ENCODE results near the gene PITX3. TPM values are rescaled to one million over a fixed set of nuclear protein-coding genes. Genes with fewer than 3 reads are reported as not detected.
A peak's percentile ranks its signal among the peaks of the same experiment; 100 is the strongest.

The PITX3 gene
- total and polyA plus RNA-seq, 9 of the 15 experiments (the other 6 are each of a cell fraction or from before 2014, with no cell fraction given): 0.30 to 0.98 (median 0.95) TPM; not detected in 6

GRCh38 chr10:102185272-102185671 lies 56.0 kb downstream of the PITX3 start (continued):
- TF ChIP-seq TRIM28 (IDR thresholded peaks at IDR 0.05): peak; percentile 81

DNA sequence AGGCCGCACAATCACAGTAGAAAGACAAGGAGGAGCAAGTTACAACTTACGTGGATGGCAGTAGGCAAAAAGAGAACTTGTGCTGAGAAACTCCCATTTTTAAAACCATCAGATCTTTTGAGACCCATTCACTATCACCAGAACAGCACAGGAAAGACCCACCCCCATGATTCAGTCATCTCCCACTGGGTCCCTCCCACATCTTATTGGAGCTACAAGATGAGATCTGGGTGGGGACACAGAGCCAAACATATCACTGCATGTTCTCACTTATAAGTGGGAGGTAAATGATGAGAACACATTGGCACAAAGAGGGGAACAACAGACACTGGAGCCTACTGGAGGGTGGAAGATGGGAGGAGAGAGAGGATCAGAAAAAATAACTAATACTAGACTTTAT lies 56.7 kb downstream of the PITX3 start:
- Histone ChIP-seq H2AFZ (ENCODE audit: low read depth, low read length) (no peak overlapping the region), H3K9me1 (ENCODE audit: control insufficient read depth, insufficient read depth, low read length) (no peaks in the 10 kb centered on the region), H3K27ac (ENCODE audit: extremely low read depth, low read depth, low read length) (no peak overlapping the region), H3K9me3 (replicated peaks; ENCODE audit: control insufficient read depth, insufficient read depth, low read depth, low read length) (no peaks in the 10 kb centered on the region; the same call in 1 of the 2 replicates), H3K4me2 (ENCODE audit: insufficient read depth, low read length) (no peak overlapping the region), H3K4me1 (replicated peaks in 1 of 2; ENCODE audit: control insufficient read depth in 2 of 2, insufficient read depth in 2 of 2, low read length in 2 of 2) (no peaks in the 10 kb centered on the region), H3K27me3 (ENCODE audit: control insufficient read depth in 2 of 2, insufficient read depth in 2 of 2, low read length in 2 of 2) (no peaks in the 10 kb centered on the region), H3K36me3 (ENCODE audit: control insufficient read depth, insufficient read depth, low read length) (no peaks in the 10 kb centered on the region), H3K9ac (ENCODE audit: insufficient read depth in 1 of 2, low read depth in 2 of 2, low read length in 2 of 2) (no peak overlapping the region), H3K79me2 (ENCODE audit: control insufficient read depth, insufficient read depth, low read length) (no peaks in the 10 kb centered on the region), H4K20me1 (replicated peaks; ENCODE audit: control insufficient read depth, insufficient read depth, low read length) (no peaks in the 10 kb centered on the region), H3K4me3 (no peak overlapping the region)
- 4% methylated on average over 2 of the region's 2 CpGs for WGBS (ENCODE audit: insufficient coverage, low coverage, missing lambda C conversion rate)
- no TSS peak for BruUV-seq (replicated peaks)
- no peak for ATAC-seq
- in situ Hi-C loops (cut with MboI): no loop called here
- intact Hi-C loops (cut with micrococcal nuclease): no loop called here
- DNase-seq (ENCODE audit: extremely low read depth in 1 of 4, low spot score in 3 of 4): no peak
- ChIA-PET POLR2A (no interaction called here), CTCF (ENCODE audit: low intra/inter-chr PET ratio) (no interaction called here)
- FAIRE-seq: no peak
- no peak for TF ChIP-seq CSDE1 (IDR thresholded peaks at IDR 0.05)
- no peak for TF ChIP-seq ZNF436 (CRISPR knock-in tag; IDR thresholded peaks at IDR 0.05)
- TF ChIP-seq RBFOX2 (IDR thresholded peaks at IDR 0.05; ENCODE audit: low read depth, low read length): no peak
- no peak for TF ChIP-seq SMAD3 (CRISPR knock-in tag; conservative IDR thresholded peaks at IDR 0.05)
- no peak for TF ChIP-seq BRD4 (IDR thresholded peaks at IDR 0.05)

Other genes starting within 250 kb of the PITX3 start
Only the 7 nearest of the 12 such genes appear.
- 12.7 and 17.6 TPM in 2 replicates for gene HPS6, start 176.2 kb downstream of the PITX3 start, total RNA-seq (2014; rRNA removed)
- 2.3 and 3.8 TPM in 2 replicates for gene HPS6, start 176.2 kb downstream of the PITX3 start, total RNA-seq (2014; rRNA removed; fragmentation: Illumina TruSeq; extraction: Trizol)
- 7.7 and 8.2 TPM in 2 replicates for gene HPS6, start 176.2 kb downstream of the PITX3 start, total RNA-seq (2015; rRNA removed; fragmentation: Illumina TruSeq; extraction: Trizol)
- gene HPS6, start 176.2 kb downstream of the PITX3 start, total RNA-seq (2021): 14.0 and 15.1 TPM in 2 replicates
- 2.7 and 3.0 TPM in 2 replicates for gene HPS6, start 176.2 kb downstream of the PITX3 start, polyA plus RNA-seq (2011; rRNA removed)
- gene HPS6, start 176.2 kb downstream of the PITX3 start, polyA plus RNA-seq (2014; fragmentation: Illumina TruSeq; extraction: Trizol): 4.5 and 6.4 TPM in 2 replicates
- gene HPS6, start 176.2 kb downstream of the PITX3 start, polyA plus RNA-seq (2014; fragmentation: Nextera tagmentation; extraction: Ambion mirVana): under 1 TPM; 0.45 to 0.55 TPM
- gene HPS6, start 176.2 kb downstream of the PITX3 start, polyA plus RNA-seq (2014; rRNA removed): 6.7 and 8.3 TPM in 2 replicates
- gene LDB1, start 121.1 kb downstream of the PITX3 start, total RNA-seq (2014; rRNA removed): 73.2 and 86.2 TPM in 2 replicates
- 46.5 and 57.1 TPM in 2 replicates for gene LDB1, start 121.1 kb downstream of the PITX3 start, total RNA-seq (2014; rRNA removed; fragmentation: Illumina TruSeq; extraction: Trizol)
- gene LDB1, start 121.1 kb downstream of the PITX3 start, total RNA-seq (2015; rRNA removed; fragmentation: Illumina TruSeq; extraction: Trizol): 105 and 107 TPM in 2 replicates
- gene LDB1, start 121.1 kb downstream of the PITX3 start, total RNA-seq (2021): 120 and 136 TPM in 2 replicates
- 137 and 167 TPM in 2 replicates for gene LDB1, start 121.1 kb downstream of the PITX3 start, polyA plus RNA-seq (2011; rRNA removed)
- 133 and 137 TPM in 2 replicates for gene LDB1, start 121.1 kb downstream of the PITX3 start, polyA plus RNA-seq (2014; fragmentation: Illumina TruSeq; extraction: Trizol)
- gene LDB1, start 121.1 kb downstream of the PITX3 start, polyA plus RNA-seq (2014; fragmentation: Nextera tagmentation; extraction: Ambion mirVana): 1 to 10 TPM; 1.9 TPM
- 111 and 117 TPM in 2 replicates for gene LDB1, start 121.1 kb downstream of the PITX3 start, polyA plus RNA-seq (2014; rRNA removed)
- 11.8 and 16.8 TPM in 2 replicates for gene PPRC1, start 108.5 kb downstream of the PITX3 start, total RNA-seq (2014; rRNA removed)
- 13.4 and 16.2 TPM in 2 replicates for gene PPRC1, start 108.5 kb downstream of the PITX3 start, total RNA-seq (2014; rRNA removed; fragmentation: Illumina TruSeq; extraction: Trizol)
- gene PPRC1, start 108.5 kb downstream of the PITX3 start, total RNA-seq (2015; rRNA removed; fragmentation: Illumina TruSeq; extraction: Trizol): 16.2 and 17.0 TPM in 2 replicates
- 43.1 and 44.0 TPM in 2 replicates for gene PPRC1, start 108.5 kb downstream of the PITX3 start, total RNA-seq (2021)
- gene PPRC1, start 108.5 kb downstream of the PITX3 start, polyA plus RNA-seq (2011; rRNA removed): 13.6 and 21.6 TPM in 2 replicates
- 44.0 and 47.1 TPM in 2 replicates for gene PPRC1, start 108.5 kb downstream of the PITX3 start, polyA plus RNA-seq (2014; fragmentation: Illumina TruSeq; extraction: Trizol)
- 1 to 10 TPM; 8.5 to 9.0 TPM for gene PPRC1, start 108.5 kb downstream of the PITX3 start, polyA plus RNA-seq (2014; fragmentation: Nextera tagmentation; extraction: Ambion mirVana)
- 24.1 and 27.4 TPM in 2 replicates for gene PPRC1, start 108.5 kb downstream of the PITX3 start, polyA plus RNA-seq (2014; rRNA removed)
- 165 TPM in 2 replicates for gene NOLC1, start 89.1 kb downstream of the PITX3 start, total RNA-seq (2014; rRNA removed)
- gene NOLC1, start 89.1 kb downstream of the PITX3 start, total RNA-seq (2014; rRNA removed; fragmentation: Illumina TruSeq; extraction: Trizol): 134 and 144 TPM in 2 replicates
- 130 and 142 TPM in 2 replicates for gene NOLC1, start 89.1 kb downstream of the PITX3 start, total RNA-seq (2015; rRNA removed; fragmentation: Illumina TruSeq; extraction: Trizol)
- 153 and 170 TPM in 2 replicates for gene NOLC1, start 89.1 kb downstream of the PITX3 start, total RNA-seq (2021)
- gene NOLC1, start 89.1 kb downstream of the PITX3 start, polyA plus RNA-seq (2011; rRNA removed): 133 and 201 TPM in 2 replicates
- gene NOLC1, start 89.1 kb downstream of the PITX3 start, polyA plus RNA-seq (2014; fragmentation: Illumina TruSeq; extraction: Trizol): 262 and 310 TPM in 2 replicates
- 100 to 1,000 TPM; 102 to 165 TPM for gene NOLC1, start 89.1 kb downstream of the PITX3 start, polyA plus RNA-seq (2014; fragmentation: Nextera tagmentation; extraction: Ambion mirVana)
- gene NOLC1, start 89.1 kb downstream of the PITX3 start, polyA plus RNA-seq (2014; rRNA removed): 158 and 169 TPM in 2 replicates
- 0.32 and 1.3 TPM in 2 replicates for gene ELOVL3, start 15.2 kb downstream of the PITX3 start, total RNA-seq (2014; rRNA removed)
- gene ELOVL3, start 15.2 kb downstream of the PITX3 start, total RNA-seq (2014; rRNA removed; fragmentation: Illumina TruSeq; extraction: Trizol): 0.87 and 1.3 TPM in 2 replicates
- 0.75 and 0.87 TPM in 2 replicates for gene ELOVL3, start 15.2 kb downstream of the PITX3 start, total RNA-seq (2015; rRNA removed; fragmentation: Illumina TruSeq; extraction: Trizol)
- gene ELOVL3, start 15.2 kb downstream of the PITX3 start, total RNA-seq (2021): 0.86 and 1.2 TPM in 2 replicates
- 1.9 and 3.0 TPM in 2 replicates for gene ELOVL3, start 15.2 kb downstream of the PITX3 start, polyA plus RNA-seq (2011; rRNA removed)
- 1.3 and 1.5 TPM in 2 replicates for gene ELOVL3, start 15.2 kb downstream of the PITX3 start, polyA plus RNA-seq (2014; fragmentation: Illumina TruSeq; extraction: Trizol)
- 1 to 10 TPM; 2.5 to 3.3 TPM for gene ELOVL3, start 15.2 kb downstream of the PITX3 start, polyA plus RNA-seq (2014; fragmentation: Nextera tagmentation; extraction: Ambion mirVana)
- gene ELOVL3, start 15.2 kb downstream of the PITX3 start, polyA plus RNA-seq (2014; rRNA removed): 0.86 and 1.3 TPM in 2 replicates
- gene GBF1, start 4.0 kb upstream of the PITX3 start, total RNA-seq (2014; rRNA removed): 11.1 and 13.5 TPM in 2 replicates
- 9.4 and 10.0 TPM in 2 replicates for gene GBF1, start 4.0 kb upstream of the PITX3 start, total RNA-seq (2014; rRNA removed; fragmentation: Illumina TruSeq; extraction: Trizol)
- 10.3 and 11.4 TPM in 2 replicates for gene GBF1, start 4.0 kb upstream of the PITX3 start, total RNA-seq (2015; rRNA removed; fragmentation: Illumina TruSeq; extraction: Trizol)
- gene GBF1, start 4.0 kb upstream of the PITX3 start, total RNA-seq (2021): 25.0 and 28.0 TPM in 2 replicates
- 8.7 and 19.9 TPM in 2 replicates for gene GBF1, start 4.0 kb upstream of the PITX3 start, polyA plus RNA-seq (2011; rRNA removed)
- gene GBF1, start 4.0 kb upstream of the PITX3 start, polyA plus RNA-seq (2014; fragmentation: Illumina TruSeq; extraction: Trizol): 21.4 and 22.8 TPM in 2 replicates
- gene GBF1, start 4.0 kb upstream of the PITX3 start, polyA plus RNA-seq (2014; fragmentation: Nextera tagmentation; extraction: Ambion mirVana): 1 to 10 TPM in 1 of 2 experiments, under 1 TPM in 1; 0.69 to 1.3 TPM
- gene GBF1, start 4.0 kb upstream of the PITX3 start, polyA plus RNA-seq (2014; rRNA removed): 9.9 and 11.3 TPM in 2 replicates
- gene NFKB2, start 154.2 kb upstream of the PITX3 start, total RNA-seq (2014; rRNA removed): 14.7 and 19.3 TPM in 2 replicates
- 5.7 and 6.0 TPM in 2 replicates for gene NFKB2, start 154.2 kb upstream of the PITX3 start, total RNA-seq (2014; rRNA removed; fragmentation: Illumina TruSeq; extraction: Trizol)
- gene NFKB2, start 154.2 kb upstream of the PITX3 start, total RNA-seq (2015; rRNA removed; fragmentation: Illumina TruSeq; extraction: Trizol): 4.2 and 5.3 TPM in 2 replicates
- gene NFKB2, start 154.2 kb upstream of the PITX3 start, total RNA-seq (2021): 20.3 and 20.6 TPM in 2 replicates
- gene NFKB2, start 154.2 kb upstream of the PITX3 start, polyA plus RNA-seq (2011; rRNA removed): 7.9 and 9.7 TPM in 2 replicates
- 9.4 and 11.4 TPM in 2 replicates for gene NFKB2, start 154.2 kb upstream of the PITX3 start, polyA plus RNA-seq (2014; fragmentation: Illumina TruSeq; extraction: Trizol)
- gene NFKB2, start 154.2 kb upstream of the PITX3 start, polyA plus RNA-seq (2014; fragmentation: Nextera tagmentation; extraction: Ambion mirVana): under 1 TPM; 0.07 to 0.11 TPM
- gene NFKB2, start 154.2 kb upstream of the PITX3 start, polyA plus RNA-seq (2014; rRNA removed): 12.2 and 15.3 TPM in 2 replicates